ENCODE data around the gene STX12.

The STX12 gene

GRCh38 chr1:27858072-27858948, 85.3 kb downstream of the STX12 start (continued):
- TF ChIP-seq, protein P1, sequence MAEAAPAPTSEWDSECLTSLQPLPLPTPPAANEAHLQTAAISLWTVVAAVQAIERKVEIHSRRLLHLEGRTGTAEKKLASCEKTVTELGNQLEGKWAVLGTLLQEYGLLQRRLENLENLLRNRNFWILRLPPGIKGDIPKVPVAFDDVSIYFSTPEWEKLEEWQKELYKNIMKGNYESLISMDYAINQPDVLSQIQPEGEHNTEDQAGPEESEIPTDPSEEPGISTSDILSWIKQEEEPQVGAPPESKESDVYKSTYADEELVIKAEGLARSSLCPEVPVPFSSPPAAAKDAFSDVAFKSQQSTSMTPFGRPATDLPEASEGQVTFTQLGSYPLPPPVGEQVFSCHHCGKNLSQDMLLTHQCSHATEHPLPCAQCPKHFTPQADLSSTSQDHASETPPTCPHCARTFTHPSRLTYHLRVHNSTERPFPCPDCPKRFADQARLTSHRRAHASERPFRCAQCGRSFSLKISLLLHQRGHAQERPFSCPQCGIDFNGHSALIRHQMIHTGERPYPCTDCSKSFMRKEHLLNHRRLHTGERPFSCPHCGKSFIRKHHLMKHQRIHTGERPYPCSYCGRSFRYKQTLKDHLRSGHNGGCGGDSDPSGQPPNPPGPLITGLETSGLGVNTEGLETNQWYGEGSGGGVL (tag by site-specific recombination; IDR thresholded peaks at IDR 0.05): no peak
- TF ChIP-seq, protein P2, sequence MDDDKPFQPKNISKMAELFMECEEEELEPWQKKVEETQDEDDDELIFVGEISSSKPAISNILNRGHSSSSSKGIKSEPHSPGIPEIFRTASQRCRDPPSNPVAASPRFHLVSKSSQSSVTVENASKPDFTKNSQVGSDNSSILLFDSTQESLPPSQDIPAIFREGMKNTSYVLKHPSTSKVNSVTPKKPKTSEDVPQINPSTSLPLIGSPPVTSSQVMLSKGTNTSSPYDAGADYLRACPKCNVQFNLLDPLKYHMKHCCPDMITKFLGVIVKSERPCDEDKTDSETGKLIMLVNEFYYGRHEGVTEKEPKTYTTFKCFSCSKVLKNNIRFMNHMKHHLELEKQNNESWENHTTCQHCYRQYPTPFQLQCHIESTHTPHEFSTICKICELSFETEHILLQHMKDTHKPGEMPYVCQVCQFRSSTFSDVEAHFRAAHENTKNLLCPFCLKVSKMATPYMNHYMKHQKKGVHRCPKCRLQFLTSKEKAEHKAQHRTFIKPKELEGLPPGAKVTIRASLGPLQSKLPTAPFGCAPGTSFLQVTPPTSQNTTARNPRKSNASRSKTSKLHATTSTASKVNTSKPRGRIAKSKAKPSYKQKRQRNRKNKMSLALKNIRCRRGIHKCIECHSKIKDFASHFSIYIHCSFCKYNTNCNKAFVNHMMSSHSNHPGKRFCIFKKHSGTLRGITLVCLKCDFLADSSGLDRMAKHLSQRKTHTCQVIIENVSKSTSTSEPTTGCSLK (tag by site-specific recombination; IDR thresholded peaks at IDR 0.05): no peak
- no peak for TF ChIP-seq ZNF169 (tag by site-specific recombination; IDR thresholded peaks at IDR 0.05)
- no peak for TF ChIP-seq ZNF518A (tag by site-specific recombination; conservative IDR thresholded peaks at IDR 0.05; ENCODE audit: low read depth)
- no peak for TF ChIP-seq ZNF544 (tag by site-specific recombination; IDR thresholded peaks at IDR 0.05)
- TF ChIP-seq KLF7 (tag by site-specific recombination; IDR thresholded peaks at IDR 0.05; ENCODE audit: borderline replicate concordance): no peak
- TF ChIP-seq REST (tag by site-specific recombination; IDR thresholded peaks at IDR 0.05): no peak
- TF ChIP-seq ZNF350 (tag by site-specific recombination; IDR thresholded peaks at IDR 0.05): no peak
- no peak for TF ChIP-seq REPIN1 (tag by site-specific recombination; IDR thresholded peaks at IDR 0.05; ENCODE audit: low read depth)
- no peak for TF ChIP-seq ZNF514 (tag by site-specific recombination; IDR thresholded peaks at IDR 0.05)
- TF ChIP-seq FEZF1 (tag by site-specific recombination; IDR thresholded peaks at IDR 0.05): no peak
- TF ChIP-seq KLF8 (tag by site-specific recombination; IDR thresholded peaks at IDR 0.05): no peak
- TF ChIP-seq, protein P3, sequence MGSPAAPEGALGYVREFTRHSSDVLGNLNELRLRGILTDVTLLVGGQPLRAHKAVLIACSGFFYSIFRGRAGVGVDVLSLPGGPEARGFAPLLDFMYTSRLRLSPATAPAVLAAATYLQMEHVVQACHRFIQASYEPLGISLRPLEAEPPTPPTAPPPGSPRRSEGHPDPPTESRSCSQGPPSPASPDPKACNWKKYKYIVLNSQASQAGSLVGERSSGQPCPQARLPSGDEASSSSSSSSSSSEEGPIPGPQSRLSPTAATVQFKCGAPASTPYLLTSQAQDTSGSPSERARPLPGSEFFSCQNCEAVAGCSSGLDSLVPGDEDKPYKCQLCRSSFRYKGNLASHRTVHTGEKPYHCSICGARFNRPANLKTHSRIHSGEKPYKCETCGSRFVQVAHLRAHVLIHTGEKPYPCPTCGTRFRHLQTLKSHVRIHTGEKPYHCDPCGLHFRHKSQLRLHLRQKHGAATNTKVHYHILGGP (tag by site-specific recombination; IDR thresholded peaks at IDR 0.05): no peak
- TF ChIP-seq, protein P4, sequence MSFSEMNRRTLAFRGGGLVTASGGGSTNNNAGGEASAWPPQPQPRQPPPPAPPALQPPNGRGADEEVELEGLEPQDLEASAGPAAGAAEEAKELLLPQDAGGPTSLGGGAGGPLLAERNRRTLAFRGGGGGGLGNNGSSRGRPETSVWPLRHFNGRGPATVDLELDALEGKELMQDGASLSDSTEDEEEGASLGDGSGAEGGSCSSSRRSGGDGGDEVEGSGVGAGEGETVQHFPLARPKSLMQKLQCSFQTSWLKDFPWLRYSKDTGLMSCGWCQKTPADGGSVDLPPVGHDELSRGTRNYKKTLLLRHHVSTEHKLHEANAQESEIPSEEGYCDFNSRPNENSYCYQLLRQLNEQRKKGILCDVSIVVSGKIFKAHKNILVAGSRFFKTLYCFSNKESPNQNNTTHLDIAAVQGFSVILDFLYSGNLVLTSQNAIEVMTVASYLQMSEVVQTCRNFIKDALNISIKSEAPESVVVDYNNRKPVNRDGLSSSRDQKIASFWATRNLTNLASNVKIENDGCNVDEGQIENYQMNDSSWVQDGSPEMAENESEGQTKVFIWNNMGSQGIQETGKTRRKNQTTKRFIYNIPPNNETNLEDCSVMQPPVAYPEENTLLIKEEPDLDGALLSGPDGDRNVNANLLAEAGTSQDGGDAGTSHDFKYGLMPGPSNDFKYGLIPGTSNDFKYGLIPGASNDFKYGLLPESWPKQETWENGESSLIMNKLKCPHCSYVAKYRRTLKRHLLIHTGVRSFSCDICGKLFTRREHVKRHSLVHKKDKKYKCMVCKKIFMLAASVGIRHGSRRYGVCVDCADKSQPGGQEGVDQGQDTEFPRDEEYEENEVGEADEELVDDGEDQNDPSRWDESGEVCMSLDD (tag by site-specific recombination; IDR thresholded peaks at IDR 0.05): no peak
- TF ChIP-seq, protein P5, sequence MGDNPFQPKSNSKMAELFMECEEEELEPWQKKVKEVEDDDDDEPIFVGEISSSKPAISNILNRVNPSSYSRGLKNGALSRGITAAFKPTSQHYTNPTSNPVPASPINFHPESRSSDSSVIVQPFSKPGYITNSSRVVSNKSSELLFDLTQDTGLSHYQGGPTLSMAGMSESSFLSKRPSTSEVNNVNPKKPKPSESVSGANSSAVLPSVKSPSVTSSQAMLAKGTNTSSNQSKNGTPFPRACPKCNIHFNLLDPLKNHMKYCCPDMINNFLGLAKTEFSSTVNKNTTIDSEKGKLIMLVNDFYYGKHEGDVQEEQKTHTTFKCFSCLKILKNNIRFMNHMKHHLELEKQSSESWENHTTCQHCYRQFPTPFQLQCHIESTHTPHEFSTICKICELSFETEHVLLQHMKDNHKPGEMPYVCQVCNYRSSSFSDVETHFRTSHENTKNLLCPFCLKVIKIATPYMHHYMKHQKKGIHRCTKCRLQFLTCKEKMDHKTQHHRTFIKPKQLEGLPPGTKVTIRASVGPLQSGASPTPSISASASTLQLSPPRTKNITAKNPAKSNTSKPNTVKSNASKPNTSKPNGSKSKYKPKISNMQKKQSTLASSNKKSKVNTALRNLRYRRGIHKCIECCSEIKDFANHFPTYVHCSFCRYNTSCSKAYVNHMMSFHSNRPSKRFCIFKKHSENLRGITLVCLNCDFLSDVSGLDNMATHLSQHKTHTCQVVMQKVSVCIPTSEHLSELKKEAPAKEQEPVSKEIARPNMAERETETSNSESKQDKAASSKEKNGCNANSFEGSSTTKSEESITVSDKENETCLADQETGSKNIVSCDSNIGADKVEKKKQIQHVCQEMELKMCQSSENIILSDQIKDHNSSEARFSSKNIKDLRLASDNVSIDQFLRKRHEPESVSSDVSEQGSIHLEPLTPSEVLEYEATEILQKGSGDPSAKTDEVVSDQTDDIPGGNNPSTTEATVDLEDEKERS (tag by site-specific recombination; IDR thresholded peaks at IDR 0.05): no peak
- TF ChIP-seq ZSCAN16 (tag by site-specific recombination; IDR thresholded peaks at IDR 0.05): no peak
- TF ChIP-seq ZNF776 (tag by site-specific recombination; IDR thresholded peaks at IDR 0.05; ENCODE audit: borderline replicate concordance): no peak
- no peak for TF ChIP-seq YY1 (tag by site-specific recombination; IDR thresholded peaks at IDR 0.05)

Measured in HEK293 (cell line).